ENCODE measurements around the gene EBF3.

DNA sequence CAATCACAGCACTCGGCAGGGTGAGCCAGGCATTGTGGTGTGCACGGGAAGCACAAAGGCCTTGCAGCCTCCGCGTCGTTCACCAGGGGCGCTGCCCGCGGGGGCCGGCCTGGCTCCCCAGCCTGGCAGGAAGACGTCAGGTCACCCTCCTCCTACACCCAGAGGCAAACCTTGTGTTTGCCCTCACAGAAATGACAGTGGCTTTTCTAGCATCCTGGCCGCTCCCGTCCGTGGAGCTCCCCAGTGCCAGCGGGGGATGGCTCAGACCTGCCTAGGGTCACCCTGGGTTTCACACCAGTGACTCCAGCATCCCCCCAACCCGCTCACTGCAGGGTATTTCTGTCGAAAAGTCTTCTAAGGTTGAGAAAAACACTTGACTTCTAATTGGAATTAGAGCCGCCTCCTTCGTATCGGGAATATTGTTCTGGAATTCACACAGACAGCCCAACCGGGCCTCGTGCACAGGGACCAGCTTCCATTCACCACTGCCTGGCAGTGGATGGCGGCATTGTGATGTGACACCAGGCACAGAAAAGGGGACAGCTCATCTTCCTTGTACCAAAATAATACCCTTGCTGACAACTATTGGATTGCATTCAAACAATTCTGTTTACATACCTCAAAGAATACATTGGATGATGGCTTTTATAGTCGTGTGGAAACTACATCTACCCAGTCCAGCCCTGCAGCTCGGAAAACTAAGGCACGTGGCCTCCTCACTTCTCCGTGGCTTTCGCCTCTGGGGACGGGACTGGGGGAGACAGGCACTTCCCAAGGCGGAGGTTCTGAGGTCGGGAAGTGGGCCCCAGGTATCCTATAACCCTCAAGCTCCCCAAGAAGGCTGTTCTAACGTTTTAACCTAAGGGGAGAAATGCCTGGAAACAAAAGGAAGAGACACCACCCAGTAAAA lies 109.0 kb downstream of the EBF3 start:
- TF ChIP-seq, protein P1, sequence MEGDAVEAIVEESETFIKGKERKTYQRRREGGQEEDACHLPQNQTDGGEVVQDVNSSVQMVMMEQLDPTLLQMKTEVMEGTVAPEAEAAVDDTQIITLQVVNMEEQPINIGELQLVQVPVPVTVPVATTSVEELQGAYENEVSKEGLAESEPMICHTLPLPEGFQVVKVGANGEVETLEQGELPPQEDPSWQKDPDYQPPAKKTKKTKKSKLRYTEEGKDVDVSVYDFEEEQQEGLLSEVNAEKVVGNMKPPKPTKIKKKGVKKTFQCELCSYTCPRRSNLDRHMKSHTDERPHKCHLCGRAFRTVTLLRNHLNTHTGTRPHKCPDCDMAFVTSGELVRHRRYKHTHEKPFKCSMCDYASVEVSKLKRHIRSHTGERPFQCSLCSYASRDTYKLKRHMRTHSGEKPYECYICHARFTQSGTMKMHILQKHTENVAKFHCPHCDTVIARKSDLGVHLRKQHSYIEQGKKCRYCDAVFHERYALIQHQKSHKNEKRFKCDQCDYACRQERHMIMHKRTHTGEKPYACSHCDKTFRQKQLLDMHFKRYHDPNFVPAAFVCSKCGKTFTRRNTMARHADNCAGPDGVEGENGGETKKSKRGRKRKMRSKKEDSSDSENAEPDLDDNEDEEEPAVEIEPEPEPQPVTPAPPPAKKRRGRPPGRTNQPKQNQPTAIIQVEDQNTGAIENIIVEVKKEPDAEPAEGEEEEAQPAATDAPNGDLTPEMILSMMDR (IDR thresholded peaks at IDR 0.05 in 4 of 5, conservative IDR thresholded peaks at IDR 0.05 in 1 of 5) = no peak
- no peak for TF ChIP-seq POLR2A (IDR thresholded peaks at IDR 0.05)

Measured in gastrocnemius medialis (tissue), 4 donors.